ENCODE results near the gene MPRIP.

MPRIP gene

GRCh38 chr17:17130077-17130844, 88.0 kb downstream of the MPRIP start:
- no peak for DNase-seq

- no peak for DNase-seq
These were observed 89.6 kb downstream of the MPRIP start for GRCh38 chr17:17131839-17132238.

GRCh38 chr17:17132746-17133145, 90.5 kb downstream of the MPRIP start:
- DNase-seq: peak; percentile 26

- DNase-seq: no peak
These were observed 92.0 kb downstream of the MPRIP start for GRCh38 chr17:17134051-17134956.

GRCh38 chr17:17134957-17135333, 92.7 kb downstream of the MPRIP start:
- no peak for DNase-seq

- DNase-seq: peak; percentile 31
These were observed 94.0 kb downstream of the MPRIP start for GRCh38 chr17:17136221-17136620.

GRCh38 chr17:17137731-17138585, 95.7 kb downstream of the MPRIP start:
- no peak for DNase-seq

- DNase-seq: no peak
These were observed 97.8 kb downstream of the MPRIP start for GRCh38 chr17:17139972-17140589.

- DNase-seq: no peak
These were observed 98.3 kb downstream of the MPRIP start for GRCh38 chr17:17140590-17140980.

GRCh38 chr17:17141279-17141678, 99.0 kb downstream of the MPRIP start:
- DNase-seq: no peak

GRCh38 chr17:17141860-17142552, 99.7 kb downstream of the MPRIP start:
- DNase-seq: peak; percentile 79

- DNase-seq: no peak
These were observed 100.3 kb downstream of the MPRIP start for GRCh38 chr17:17142556-17142955.

- no peak for DNase-seq
These were observed 101.2 kb downstream of the MPRIP start for GRCh38 chr17:17143501-17143900.

GRCh38 chr17:17144061-17144460, 101.8 kb downstream of the MPRIP start:
- DNase-seq: no peak

GRCh38 chr17:17144916-17145665, 102.8 kb downstream of the MPRIP start:
- no peak for DNase-seq

- no peak for DNase-seq
These were observed 104.6 kb downstream of the MPRIP start for GRCh38 chr17:17146786-17147406.

- no peak for DNase-seq
These were observed 105.6 kb downstream of the MPRIP start for GRCh38 chr17:17147821-17148220.

GRCh38 chr17:17149520-17150447, 107.5 kb downstream of the MPRIP start:
- DNase-seq: no peak

- DNase-seq: no peak
These were observed 108.2 kb downstream of the MPRIP start for GRCh38 chr17:17150448-17150800.

- DNase-seq: no peak
These were observed 108.8 kb downstream of the MPRIP start for GRCh38 chr17:17151055-17151454.

Measured in midbrain (tissue), 1 donor.